Stimulated activated CD8-positive, alpha-beta memory T cell treated with anti-CD3 and anti-CD28 coated beads, Interleukin-7, amount 100 ng/mL, for 24 hours (primary cell): Measurements from ENCODE around the gene ZNF687.

Experiments
- DNase-seq: peaks from one replicate; pipeline ENCODE4 v3.0.0-alpha.2; 2020; ENCODE audit warnings: low read depth

ZNF687 gene

DNA sequence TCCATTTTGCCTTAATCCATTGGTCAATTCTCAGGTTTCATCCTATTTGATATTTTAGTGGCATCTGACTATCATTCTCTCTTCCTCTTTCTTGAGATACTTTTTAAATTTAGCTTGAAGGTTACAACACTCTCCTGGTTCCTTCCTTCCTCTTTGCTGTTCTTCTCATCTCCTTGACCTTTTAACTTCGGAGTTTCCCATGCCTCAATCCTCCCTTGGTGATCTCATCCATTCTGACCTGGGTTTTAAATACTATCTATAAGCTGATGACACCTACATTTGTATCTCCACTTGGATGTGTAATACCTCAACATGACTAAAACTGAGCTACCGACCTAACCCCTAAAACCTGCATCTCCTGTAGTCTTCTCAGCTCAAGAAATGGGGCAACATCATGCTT, 4.8 kb upstream of the ZNF687 start:
- no peak for DNase-seq

DNA sequence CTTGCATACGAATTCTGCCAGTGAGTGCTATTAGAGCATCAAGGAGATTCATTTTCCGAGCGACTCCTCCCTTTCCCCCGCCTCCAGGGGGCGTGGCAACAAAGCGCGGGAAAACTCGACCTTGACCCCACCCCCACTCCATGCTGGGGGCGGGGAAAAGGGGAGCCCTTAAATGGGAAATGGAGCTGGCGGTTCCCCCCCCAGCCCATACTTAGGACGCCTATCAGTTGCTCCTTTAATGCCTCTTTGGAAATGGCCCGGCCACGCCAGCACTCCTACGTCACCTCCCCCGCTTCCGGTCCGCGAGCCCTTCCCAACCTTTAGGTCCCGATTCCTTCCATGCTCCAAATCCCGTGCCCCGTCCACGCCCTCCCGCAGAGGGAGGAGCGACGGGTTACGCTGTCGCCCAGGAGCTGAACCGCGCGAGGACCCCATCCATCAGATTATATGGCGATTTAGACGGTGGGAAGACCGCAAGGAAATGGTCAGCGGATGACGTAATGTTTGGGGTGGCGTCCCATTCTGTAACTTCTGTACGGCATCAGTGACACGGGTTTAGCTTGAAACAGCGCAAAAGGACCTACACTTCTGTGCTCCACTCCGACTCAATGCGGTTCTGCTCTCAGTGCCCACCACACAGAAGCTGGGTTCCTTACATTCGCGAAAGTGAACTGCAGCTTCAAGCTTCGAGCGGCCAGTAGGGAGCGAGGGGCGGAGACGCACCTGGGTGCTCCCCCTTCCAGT, 702 bp upstream of the ZNF687 start:
- peak; percentile 92 for DNase-seq

DNA sequence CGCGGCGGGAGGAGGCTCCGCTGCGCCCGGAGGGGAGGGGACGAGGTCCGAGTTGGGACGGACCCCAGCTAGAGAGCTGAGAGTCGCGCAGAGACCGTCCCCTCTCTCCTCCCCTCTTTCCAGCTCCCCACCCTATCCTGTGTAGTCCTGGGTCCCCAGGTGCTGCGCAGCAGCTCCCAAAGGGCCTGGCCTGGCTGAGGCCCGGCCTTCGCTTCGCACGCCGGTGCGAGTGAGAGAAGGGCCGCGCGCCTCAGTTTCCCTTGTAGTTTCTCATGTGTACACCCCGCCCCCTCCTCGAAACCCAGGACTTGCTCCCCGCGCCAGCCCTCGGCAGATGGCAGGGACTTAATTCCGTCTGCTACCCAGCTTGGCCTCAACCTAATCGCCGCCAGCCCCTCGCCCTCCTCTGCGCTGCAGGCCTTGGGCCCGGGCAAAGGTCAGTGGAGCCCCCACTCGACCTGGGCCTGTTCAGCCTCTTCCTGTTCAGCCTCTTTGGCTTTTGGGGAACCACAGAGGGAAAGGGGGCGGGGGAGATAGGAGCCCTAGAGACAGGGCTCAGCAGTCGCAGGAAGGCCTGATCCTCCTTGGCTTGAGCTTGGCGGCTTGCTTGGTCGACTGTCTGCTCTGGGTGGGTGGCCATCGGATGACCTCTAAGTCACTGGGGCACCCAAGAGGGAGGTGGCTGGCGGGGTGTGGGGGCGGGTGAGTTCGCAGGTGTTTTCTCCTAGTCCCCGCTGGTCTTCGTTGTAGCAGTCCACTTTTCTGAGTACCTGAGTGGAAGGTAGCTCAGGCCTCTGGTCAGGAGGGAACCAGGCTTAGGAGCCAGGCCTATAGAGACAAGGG, 1.0 kb downstream of the ZNF687 start:
- no peak for DNase-seq

DNA sequence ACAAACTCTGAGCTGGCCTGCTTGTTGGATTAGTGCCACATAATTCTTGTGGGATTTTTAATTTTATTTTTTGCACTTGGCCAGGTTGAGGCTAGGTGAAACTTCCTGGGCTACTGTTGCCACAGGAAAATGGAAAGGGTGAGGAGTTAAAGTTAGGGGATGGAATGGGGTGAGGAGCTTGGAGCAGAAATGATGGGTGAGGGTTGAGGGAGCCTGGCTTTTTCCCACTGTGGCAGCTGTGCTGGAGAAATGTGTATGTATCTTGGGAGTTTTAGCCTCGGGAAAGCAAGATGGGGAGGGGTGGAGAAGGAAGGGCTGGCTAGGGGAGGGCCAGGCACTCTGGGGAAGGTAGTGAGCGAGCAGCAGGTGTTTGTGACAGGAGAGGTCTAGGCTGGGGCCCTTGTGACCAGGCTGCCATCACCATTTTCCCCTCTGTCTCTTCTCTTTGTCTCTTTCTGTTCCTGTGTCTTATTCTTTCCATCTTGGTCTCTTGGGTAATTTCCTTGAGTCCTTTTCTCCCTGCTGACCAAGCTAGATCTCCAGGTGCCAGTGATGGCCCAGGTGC, 2.0 kb downstream of the ZNF687 start:
- no peak for DNase-seq

DNA sequence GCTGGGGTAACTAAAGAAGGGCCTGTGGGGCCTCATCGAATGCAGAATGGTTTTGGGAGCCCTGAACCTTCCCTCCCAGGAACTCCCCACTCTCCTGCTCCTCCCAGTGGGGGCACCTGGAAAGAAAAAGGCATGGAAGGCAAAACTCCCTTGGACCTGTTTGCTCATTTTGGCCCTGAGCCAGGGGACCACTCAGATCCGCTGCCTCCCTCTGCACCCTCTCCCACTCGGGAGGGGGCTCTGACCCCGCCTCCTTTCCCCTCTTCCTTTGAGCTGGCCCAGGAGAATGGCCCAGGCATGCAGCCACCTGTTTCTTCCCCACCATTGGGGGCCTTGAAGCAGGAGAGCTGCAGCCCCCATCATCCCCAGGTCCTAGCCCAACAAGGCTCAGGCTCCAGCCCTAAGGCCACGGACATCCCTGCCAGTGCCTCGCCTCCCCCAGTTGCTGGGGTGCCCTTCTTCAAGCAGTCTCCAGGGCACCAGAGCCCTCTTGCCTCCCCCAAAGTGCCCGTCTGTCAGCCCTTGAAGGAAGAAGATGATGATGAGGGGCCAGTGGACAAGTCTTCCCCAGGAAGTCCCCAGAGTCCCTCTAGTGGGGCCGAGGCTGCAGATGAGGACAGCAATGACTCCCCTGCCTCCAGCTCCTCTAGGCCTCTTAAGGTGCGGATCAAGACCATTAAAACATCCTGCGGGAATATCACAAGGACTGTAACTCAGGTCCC, 4.7 kb downstream of the ZNF687 start:
- DNase-seq = no peak

DNA sequence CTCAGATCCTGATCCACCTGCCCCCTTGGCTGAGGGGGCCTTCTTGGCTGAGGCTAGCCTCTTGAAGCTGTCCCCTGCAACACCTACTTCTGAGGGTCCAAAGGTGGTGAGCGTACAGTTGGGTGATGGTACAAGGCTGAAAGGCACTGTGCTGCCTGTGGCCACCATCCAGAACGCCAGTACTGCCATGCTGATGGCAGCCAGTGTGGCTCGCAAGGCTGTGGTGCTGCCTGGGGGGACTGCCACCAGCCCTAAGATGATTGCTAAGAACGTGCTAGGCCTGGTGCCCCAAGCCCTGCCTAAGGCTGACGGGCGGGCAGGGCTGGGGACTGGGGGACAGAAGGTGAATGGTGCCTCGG, 5.2 kb downstream of the ZNF687 start:
- DNase-seq = no peak

DNA sequence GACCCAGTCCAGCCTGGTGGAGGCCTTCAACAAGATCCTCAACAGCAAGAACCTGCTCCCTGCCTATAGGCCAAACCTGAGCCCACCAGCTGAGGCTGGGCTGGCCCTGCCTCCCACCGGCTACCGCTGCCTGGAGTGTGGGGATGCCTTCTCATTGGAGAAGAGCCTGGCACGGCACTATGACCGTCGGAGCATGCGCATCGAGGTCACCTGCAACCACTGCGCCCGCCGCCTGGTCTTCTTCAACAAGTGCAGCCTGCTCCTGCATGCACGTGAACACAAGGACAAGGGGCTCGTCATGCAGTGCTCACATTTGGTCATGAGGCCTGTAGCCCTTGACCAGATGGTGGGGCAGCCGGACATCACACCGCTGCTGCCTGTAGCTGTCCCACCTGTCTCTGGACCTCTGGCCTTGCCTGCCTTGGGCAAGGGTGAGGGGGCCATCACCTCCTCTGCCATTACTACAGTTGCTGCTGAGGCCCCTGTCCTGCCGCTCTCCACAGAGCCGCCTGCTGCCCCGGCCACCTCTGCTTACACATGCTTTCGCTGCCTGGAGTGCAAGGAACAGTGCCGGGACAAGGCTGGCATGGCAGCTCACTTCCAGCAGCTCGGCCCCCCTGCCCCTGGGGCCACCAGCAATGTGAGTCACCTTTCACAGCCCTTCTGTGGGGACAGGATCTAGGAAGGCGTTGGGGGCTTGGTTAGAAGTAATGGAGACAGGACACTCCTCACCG, 5.8 kb downstream of the ZNF687 start:
- DNase-seq = no peak

DNA sequence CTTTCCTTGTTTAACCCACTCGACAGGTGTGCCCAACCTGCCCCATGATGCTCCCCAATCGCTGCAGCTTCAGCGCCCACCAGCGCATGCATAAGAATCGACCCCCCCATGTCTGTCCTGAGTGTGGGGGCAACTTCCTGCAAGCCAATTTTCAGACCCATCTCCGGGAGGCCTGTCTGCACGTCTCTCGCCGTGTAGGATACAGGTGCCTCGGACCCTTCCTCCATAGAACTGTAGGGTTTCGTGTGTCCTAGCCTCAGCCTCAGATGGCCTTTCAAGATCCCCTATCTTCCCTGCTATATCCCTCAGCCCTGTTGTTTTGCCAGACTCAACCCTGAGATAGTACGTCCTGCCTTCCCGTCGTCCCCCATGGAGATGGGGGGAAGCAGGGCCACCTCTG, 6.4 kb downstream of the ZNF687 start:
- DNase-seq = no peak

DNA sequence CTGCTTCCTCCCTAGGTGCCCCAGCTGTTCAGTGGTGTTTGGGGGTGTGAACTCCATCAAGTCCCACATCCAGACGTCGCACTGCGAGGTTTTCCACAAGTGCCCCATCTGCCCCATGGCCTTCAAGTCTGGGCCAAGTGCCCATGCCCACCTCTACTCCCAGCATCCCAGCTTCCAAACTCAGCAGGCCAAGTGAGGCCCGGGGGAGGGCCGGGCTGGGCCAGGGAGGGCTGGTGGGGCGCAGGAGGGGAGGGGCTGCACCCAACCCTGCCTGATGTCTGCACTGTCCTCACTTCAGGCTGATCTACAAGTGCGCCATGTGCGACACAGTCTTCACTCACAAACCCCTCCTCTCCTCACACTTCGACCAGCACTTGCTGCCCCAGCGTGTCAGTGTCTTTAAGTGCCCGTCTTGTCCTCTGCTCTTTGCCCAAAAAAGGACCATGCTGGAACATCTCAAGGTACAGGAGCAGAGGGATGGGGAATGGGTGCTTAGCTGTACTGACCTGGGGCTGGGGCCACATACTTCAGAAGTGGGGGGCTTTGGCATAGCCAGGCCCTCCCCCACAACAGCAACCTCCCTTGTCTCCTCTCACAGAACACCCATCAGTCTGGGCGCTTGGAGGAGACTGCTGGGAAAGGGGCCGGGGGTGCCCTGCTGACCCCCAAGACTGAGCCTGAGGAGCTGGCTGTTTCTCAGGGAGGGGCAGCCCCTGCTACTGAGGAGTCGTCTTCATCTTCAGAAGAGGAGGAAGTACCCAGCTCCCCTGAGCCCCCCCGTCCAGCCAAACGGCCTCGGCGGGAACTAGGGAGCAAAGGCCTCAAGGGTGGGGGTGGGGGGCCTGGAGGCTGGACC, 7.2 kb downstream of the ZNF687 start:
- DNase-seq = no peak

DNA sequence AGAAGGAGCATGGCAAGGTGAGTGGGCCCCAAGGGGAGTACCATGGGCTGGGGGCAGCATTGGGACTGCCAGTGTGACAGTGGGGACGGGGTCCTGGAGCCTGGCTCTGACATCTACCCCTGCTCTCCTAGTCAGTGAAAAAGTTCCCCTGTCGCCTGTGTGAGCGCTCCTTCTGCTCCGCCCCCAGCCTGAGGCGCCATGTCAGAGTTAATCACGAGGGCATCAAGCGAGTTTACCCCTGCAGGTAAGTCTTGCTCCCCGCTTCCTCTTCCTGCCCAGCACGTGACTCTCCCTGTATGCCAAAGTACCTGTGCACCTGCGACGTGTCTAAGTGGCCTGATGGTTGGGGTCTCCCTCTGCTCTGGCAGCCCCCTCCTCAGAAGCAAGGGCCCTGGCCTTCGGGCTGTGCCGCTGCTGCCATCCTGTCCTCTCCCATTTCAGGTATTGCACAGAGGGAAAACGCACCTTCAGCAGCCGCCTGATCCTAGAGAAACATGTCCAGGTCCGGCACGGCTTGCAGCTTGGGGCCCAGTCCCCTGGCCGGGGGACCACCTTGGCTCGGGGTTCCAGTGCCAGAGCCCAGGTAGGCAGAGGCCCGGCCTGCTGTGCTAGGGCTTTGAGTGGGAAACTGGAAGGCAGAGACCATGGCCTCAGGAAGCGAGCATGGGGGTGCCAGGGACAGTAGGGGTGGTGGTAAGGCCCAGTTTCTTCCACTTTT, 8.1 kb downstream of the ZNF687 start:
- DNase-seq = no peak

DNA sequence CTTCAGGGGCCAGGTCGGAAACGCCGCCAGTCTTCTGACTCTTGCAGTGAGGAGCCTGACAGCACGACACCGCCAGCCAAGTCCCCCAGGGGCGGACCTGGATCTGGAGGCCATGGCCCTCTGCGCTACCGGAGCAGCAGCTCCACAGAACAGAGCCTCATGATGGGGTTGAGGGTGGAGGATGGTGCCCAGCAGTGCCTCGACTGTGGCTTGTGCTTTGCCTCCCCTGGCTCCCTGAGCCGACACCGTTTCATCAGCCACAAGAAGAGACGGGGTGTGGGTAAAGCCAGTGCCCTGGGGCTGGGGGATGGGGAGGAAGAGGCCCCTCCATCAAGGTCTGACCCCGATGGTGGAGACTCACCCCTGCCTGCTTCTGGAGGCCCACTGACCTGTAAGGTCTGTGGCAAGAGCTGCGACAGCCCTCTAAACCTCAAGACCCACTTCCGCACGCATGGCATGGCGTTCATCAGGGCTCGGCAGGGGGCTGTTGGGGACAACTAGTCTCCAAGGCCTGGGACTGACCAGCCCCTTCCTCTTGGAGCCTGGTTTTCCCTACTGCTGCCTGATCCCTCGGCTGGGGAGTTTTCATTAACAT, 8.7 kb downstream of the ZNF687 start:
- DNase-seq = no peak

DNA sequence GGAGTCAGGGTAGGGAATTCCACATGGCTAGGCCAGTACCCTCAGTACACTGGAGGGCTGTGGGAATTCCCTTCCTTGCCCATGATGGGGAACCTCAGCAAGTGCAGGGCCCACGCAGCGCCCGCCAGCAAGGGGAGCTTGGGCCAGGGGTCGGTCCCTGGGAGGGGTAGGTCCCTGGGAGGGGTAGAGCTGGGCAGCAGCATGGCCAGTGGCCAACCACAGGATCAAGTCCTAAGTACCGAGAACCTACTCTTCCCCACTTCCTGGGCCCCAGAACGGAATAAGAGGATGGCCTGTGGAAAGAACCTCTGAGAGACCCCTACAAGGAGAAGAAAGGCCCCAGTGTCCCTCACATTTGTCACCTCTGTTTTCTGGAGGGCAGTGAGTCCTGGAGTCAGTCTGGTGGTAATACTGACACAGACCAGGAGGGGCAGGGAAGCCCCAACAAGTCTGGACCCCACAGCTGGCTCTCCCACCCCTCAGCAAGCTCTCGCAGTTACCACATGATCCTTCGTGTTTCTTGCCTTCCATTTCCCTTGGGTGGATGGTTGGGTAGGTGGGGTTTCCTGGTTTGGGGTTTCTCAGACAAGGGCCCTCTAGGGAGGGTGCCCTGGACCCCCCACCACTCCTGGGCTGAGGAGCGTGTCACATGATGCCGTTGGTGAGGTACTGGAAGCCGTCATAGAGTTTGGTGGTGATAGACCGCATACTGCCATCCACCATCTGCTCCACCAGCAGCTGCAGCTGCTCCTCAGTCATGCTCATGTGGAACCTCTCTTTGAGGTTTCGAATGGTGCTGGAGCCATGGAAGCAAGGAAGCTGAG, 10.3 kb downstream of the ZNF687 start:
- DNase-seq = no peak

DNA sequence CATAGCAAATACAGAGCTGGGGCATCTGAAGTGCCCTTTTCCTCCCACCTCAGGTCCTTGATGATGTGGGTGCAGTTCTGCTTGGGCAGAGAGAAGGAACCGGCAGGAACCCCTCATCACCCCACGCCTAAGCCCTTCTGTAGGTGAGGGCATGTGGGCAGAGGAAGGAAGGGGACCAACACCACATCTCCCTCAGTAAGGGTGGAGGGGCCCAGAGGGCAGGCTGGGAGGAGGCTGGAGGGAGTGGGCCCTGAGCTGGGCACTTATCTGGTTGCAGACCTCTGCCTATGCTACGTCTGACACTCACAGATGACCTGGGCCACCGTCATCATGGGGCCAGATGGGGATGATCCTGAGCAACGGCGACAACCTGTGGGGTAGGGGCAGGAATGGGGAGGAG, 11.0 kb downstream of the ZNF687 start:
- DNase-seq = no peak

DNA sequence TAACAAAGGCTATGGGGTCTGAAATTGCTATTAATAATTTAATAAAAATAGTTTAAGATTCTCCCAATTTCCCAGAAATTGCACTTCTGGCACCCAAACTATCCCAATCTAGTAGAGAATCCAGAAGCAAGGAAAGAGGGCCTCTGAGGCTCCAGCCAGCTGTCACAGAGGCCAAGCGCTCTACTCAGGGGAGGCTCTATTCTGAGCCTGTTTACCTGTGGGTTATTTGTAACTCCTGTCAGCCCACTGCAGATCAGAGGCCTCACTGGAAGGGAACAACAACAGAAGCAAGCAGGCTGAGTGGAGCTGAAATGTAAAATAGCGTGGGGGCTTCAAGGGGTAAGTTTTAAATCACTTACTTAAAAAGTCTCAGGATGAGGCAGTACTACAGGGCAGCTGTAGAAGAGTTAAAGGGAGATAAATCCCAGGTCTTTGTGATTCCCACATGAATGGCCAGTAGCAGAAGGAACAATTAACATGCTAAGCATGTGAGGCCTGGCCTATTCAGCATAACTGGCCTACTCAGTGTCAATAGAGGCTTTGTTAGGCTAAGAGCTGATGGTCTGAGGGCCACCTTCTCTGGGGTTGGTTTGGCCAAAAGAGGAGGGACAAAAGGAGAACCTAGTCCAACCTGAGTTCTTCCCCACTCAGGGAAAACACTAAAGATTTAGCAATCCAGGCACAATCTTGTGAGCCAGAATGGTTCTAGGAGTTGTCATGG, 12.8 kb downstream of the ZNF687 start:
- no peak for DNase-seq

DNA sequence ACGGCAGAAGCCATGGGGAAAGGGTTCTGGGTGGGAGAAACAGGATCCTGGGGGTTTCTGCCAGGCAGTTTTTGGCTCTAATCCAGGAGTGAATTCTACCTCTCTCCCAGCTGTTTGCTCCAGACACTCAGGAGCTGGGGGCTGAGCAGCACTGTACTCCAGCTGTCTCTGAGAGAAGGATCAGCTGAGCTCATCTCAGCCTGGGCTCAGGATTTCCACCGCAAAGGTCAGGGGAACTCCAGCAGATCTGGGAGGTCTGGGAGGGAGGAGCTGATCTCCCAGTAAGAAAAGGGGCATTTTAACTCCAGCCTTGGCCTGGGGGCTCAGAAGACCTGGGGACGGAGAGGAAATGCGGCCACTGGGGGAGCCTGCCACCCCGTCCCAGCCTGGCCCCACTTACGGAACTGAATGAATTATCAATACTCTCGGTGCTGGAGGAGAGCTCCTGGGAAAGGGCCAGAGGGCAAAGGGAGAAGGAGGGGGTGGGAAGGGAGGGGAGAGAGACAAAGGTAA, 27.8 kb downstream of the ZNF687 start:
- no peak for DNase-seq

DNA sequence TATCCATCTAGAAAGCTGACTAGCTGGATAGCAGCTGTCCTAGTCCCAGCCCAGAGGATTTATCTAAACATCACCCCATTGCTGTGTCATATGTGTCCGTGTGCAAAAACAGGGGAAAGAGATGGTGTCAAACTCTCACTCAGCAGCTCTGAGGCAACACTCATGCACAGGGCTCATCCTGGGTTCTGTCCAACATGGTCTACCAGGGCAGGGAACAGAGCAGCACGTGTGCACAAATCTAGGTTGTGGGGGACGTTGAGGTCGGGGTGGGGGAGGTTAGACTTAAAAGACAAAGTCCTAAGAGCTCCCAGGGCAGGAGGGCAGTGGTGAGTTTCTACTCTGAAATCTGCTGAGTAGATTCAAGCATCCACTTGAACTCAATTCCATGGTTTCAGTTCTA, 28.9 kb downstream of the ZNF687 start:
- DNase-seq = no peak

DNA sequence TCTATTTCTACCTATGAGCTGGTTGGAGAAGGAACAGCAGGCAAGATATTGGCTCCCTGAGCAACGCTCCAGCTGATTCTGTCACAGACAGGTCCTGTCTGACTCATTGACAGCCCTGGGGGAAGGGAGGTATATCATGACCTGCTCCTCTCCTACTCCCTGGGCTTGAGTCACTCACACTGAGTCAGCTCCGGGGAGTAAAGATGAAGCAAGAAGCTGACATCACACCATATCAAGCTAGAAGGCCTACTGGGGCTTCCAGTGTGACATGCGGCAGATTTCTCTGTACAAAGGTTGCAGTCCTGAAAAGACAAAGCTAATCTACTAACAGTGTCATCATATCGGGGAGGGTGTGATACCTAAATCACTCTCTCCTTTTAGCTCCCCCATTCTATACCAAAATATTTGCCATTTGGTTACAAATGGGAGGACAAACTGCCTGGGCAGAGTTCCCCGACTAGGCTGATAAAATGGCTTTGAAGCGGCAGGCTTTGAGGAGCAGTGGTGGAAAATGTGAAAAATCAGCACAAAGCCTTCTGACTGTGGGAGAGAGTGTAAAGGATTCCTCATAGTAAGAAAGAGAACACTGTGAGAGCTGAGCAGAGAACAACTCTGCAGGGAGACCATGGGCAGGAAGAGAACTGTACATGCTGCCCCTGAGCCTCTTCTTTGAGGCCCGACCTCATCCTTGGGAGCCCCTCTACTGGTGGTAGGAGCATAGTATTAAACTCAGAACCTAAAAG, 29.7 kb downstream of the ZNF687 start:
- peak; percentile 65 for DNase-seq
